HEK293 (cell line): Measurements from ENCODE around the gene OLFM2.

Experiments
- CTCF ChIP-seq: fragments of 450-650 bp; formaldehyde crosslinking; IDR thresholded peaks from 2 replicates; pipeline ENCODE4 v1.5.1; 2016; ENCODE audit warnings: missing biosample characterization, missing genetic modification characterization
- PBX3 ChIP-seq: sonication (generic); formaldehyde crosslinking; IDR thresholded peaks from 2 replicates; pipeline ENCODE4 v1.8.1; 2022; ENCODE audit warnings: mild to moderate bottlenecking, moderate library complexity, missing genetic modification reagents
- PRDM1 ChIP-seq: fragments of 450-650 bp; formaldehyde crosslinking; IDR thresholded peaks from 2 replicates; pipeline ENCODE4; 2016; ENCODE audit warnings: missing biosample characterization, missing genetic modification characterization
- REST ChIP-seq: fragments of 450-650 bp; formaldehyde crosslinking; IDR thresholded peaks from 2 replicates; pipeline ENCODE4 v1.5.1; 2016; ENCODE audit warnings: missing biosample characterization, missing genetic modification characterization
- YY1 ChIP-seq: fragments of 450-650 bp; formaldehyde crosslinking; IDR thresholded peaks from 2 replicates; pipeline ENCODE4 v1.5.1; 2018; ENCODE audit warnings: missing biosample characterization, missing genetic modification characterization
- ZBTB7A ChIP-seq: fragments of 450-650 bp; formaldehyde crosslinking; IDR thresholded peaks from 2 replicates; pipeline ENCODE4 v1.5.1; 2016; ENCODE audit warnings: low read depth, missing biosample characterization, missing genetic modification characterization
- ZNF184 ChIP-seq: fragments of 450-650 bp; IDR thresholded peaks from 2 replicates; pipeline ENCODE4 v1.5.1; 2018; ENCODE audit warnings: missing biosample characterization, mild to moderate bottlenecking, missing genetic modification characterization
- ZNF274 ChIP-seq, 2 experiments: fragments of 200-500 bp in 1 of 2; fragments of 450-650 bp in 1 of 2; sonication (Bioruptor generic) in 1 of 2; formaldehyde crosslinking in 1 of 2; IDR thresholded peaks; 2 replicates each; pipeline versions ENCODE4 v1.5.1 to v1.6.1; 2014 to 2016; ENCODE audit warnings: borderline replicate concordance in 1 of 2, inconsistent platforms in 1 of 2, low read length in 1 of 2, missing biosample characterization in 1 of 2, missing genetic modification characterization in 1 of 2
- ZNF701 ChIP-seq: fragments of 450-650 bp; formaldehyde crosslinking; IDR thresholded peaks from 2 replicates; pipeline ENCODE4 v1.5.1; 2016; ENCODE audit warnings: missing biosample characterization, missing genetic modification characterization
- ZSCAN5A ChIP-seq: fragments of 450-650 bp; formaldehyde crosslinking; IDR thresholded peaks from 2 replicates; pipeline ENCODE4 v1.5.1; 2016; ENCODE audit warnings: missing biosample characterization, missing genetic modification characterization

- TF ChIP-seq PRDM1 (tag by site-specific recombination) (no peak), ZNF701 (tag by site-specific recombination) (no peak), ZSCAN5A (no peak), ZNF274 (IDR thresholded peaks at IDR 0.05; ENCODE audit: low read length) (no peak), ZNF274 (tag by site-specific recombination; IDR thresholded peaks at IDR 0.05; ENCODE audit: borderline replicate concordance) (no peak), ZNF184 (tag by site-specific recombination) (no peak), CTCF (tag by site-specific recombination) (no peak), YY1 (no peak), PBX3 (no peak), ZBTB7A (tag by site-specific recombination) (no peak), REST (tag by site-specific recombination) (no peak)
These were observed 20.6 kb upstream of the OLFM2 start for GRCh38 chr19:9956956-9957355.
